GM12872 (cell line): ENCODE results near the gene GPX7.

Experiments
- TF ChIP-seq, protein P1 (sequence below): IDR thresholded peaks from 3 replicates; pipeline ENCODE4 v1.5.1; 2011; ENCODE audit warnings: low read depth, mild to moderate bottlenecking, low read length, moderate library complexity; ENCODE audit not compliant: insufficient read depth

The GPX7 gene

GRCh38 chr1:52601991-52602855 lies at the start of gene GPX7:
Gene GPX7 (plus strand): TSS chr1:52602371. CDS start chr1:52602410, 39 bp downstream.
- TF ChIP-seq, protein P1, sequence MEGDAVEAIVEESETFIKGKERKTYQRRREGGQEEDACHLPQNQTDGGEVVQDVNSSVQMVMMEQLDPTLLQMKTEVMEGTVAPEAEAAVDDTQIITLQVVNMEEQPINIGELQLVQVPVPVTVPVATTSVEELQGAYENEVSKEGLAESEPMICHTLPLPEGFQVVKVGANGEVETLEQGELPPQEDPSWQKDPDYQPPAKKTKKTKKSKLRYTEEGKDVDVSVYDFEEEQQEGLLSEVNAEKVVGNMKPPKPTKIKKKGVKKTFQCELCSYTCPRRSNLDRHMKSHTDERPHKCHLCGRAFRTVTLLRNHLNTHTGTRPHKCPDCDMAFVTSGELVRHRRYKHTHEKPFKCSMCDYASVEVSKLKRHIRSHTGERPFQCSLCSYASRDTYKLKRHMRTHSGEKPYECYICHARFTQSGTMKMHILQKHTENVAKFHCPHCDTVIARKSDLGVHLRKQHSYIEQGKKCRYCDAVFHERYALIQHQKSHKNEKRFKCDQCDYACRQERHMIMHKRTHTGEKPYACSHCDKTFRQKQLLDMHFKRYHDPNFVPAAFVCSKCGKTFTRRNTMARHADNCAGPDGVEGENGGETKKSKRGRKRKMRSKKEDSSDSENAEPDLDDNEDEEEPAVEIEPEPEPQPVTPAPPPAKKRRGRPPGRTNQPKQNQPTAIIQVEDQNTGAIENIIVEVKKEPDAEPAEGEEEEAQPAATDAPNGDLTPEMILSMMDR = no peak

GRCh38 chr1:52552505-52553361 lies 49.4 kb upstream of the GPX7 start, which contains the start of gene TUT4:
Gene TUT4 (minus strand): TSS chr1:52553092. CDS start chr1:52526280, 26,812 bp downstream.
- TF ChIP-seq, protein P1 = peak; percentile 19; the same call in 1 of the 3 replicates

DNA sequence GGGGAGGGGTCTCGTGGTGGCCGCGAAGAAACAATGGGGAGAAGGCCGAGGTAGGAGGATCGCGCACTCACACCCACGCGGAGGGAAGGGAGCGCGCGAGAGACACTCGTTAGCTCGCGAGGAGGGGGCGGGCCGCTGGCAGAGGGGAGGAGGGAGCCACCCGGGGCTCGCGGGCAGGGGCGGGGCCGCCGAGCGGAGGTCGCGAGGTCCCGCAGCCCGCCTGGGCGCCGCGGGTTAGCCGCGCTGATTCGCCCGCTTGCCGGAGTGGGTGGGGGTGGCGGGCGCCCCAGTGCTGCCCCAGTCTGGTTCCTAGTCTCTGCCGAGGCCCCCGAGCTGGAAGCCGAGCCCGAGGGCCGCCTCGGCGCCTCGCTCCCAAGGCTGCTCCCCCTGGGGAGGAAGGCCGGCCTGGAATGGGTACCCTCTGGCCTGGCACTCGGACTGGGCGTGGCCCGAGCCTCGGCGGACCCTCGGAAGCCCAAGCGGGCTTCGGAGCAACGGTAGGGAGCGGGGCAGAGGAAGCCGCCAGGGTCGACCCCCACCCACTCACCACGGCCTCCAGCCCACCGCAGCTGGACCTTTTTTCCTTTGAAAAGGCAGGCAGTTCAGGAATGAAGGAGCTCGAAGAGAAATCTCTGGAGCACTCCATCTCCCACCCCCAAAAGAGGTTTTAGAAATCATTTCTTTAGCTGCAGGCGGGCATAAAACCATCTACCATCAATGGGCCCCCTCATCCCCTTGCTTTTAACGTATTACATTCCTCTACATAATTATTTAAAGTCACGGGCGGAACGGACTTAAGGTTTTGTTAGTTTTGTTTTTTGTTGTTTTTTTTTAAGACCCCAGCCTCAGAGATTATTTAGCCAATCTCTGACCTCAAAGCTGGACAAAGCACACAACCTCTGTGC lies 48.6 kb upstream of the GPX7 start:
- TF ChIP-seq, protein P1 = no peak

DNA sequence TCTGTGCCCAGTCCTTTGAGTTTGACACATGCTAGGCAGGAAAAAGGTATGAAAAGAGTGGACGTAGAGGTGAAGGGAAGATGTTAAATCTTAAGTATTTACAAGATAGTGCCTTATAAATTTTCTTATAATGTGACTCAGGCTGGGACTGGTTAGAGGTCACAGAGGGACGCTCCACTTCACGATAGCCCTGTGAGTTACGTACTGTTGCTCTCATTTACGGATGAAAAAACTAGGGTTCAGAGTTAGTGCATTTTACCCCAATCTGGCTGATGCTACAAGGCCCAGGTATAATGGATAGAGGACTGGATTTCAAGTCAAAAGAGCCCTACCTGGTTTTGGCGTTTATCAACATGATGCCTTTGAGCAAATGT lies 47.9 kb upstream of the GPX7 start:
- TF ChIP-seq, protein P1 = no peak

DNA sequence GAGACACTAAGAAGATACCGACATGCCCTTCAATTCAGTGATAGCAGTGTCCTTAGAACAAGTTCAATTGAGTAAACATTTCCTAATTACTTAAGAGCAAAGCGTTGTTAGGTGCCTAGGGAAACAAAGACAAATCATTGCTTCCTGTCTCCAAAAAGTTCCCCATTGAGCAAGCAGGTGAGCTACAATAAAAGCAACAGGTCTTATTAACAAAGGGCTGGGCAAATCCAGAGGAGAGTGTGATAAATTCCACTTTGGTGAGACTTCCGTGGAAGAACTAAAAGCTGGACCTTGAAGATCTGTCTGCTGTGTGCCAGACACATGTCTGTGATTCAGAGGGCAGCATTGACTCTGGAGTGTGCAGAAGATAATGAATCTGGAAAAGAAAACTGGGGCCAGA lies 47.4 kb upstream of the GPX7 start:
- TF ChIP-seq, protein P1 = no peak

DNA sequence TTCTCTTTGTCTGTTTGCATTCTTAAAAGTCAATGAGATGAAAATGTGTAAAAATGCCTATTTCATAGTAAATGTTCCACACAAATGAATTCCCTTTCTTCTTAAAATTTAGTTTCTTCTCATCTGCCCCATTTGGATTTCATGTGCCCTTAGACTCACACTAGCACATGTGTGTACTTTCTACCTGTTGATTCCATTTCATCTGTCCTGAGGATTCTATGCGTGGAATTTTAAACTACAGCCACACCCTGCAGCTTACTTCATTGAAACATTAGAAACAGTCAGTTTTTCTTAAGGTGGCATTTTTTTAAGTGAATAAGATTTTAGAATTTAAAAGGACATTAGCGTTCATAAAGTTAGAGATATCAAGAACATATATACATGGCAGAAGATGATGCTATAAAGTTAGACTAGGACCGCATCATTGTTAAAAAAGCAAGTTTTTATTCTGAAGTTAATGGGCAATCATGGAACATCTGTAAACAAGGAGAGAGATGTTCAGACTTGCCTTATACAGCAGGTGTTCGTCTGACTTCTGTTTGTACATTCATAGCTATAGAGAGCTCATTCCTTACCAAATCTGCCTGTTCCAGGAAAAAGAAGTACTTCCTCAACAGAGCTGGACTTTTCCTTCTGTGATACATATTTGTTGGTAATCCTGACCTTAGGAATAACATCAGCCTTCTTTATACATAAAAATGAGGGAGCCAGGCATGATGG lies 45.4 kb upstream of the GPX7 start:
- TF ChIP-seq, protein P1 = no peak
